Measurements from ENCODE around the gene SLC9A9. TPM values are rescaled to one million over a fixed set of nuclear protein-coding genes. Genes with fewer than 3 reads are reported as not detected.

Gene SLC9A9
- total RNA-seq, 2 experiments from 2014 or later = 13.8 to 16.4 TPM

DNA sequence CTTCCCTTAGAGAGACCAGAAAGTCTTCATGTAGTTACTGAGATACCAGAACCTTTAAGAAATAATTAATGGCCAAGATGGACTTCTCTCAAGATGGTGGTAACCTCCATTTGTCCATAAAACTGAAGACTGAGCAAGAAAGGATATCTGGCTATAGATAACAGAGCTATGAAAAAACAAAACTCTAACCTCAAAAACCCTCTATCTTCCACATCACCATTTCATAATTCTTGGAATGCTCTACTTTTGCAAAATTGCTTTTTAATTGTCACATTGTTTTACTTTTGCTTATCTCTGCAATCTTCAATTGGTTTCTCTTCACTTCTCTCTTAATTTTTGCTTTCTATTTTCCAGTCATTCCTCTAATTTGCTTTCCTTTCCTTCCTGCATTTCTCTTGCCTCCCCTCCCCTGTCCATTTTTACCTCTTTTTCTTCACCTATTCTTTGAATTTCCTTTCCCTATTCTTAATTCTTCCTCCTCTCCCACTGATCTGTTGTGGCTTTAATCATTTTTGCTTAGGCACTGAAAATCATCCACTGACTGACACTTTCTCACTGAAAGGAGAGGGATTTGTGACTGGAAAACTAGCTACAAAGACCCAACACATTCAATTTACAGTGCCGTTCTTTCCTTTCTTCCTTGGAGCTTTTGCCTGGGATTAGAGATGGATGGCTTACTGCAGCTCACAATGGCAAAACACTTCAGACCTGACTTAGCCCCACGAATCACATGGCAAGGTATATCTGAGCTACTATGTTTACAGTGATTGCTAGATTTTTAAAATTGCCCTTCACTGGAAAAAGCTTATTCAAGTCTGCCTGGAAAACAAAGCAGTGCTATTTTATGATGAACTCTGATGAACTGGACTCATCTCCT is 485.9 kb downstream of the SLC9A9 start:
- CTCF ChIA-PET = interaction anchor here (1.1 to 1.6 kb wide), 2 partner anchors 11 to 15 kb away, joined by 3 to 4 read pairs; no protein-coding TSS in a partner anchor
- Mint-ChIP-seq H3K36me3 (ENCODE audit: low read depth) (peaks cover 7% of the 10 kb centered on the region), H3K27ac (no peak overlapping the region), H3K4me1 (peaks cover 24% of the 10 kb centered on the region), H3K27me3 (no peaks in the 10 kb centered on the region), H3K4me3 (no peak overlapping the region), H3K9me3 (peaks cover 6% of the 10 kb centered on the region)
- POLR2A ChIA-PET = no interaction called here
- DNase-seq = no peak

GRCh38 chr3:143361589-143361988 is 486.7 kb downstream of the SLC9A9 start:
- H3K36me3 Mint-ChIP-seq (ENCODE audit: low read depth) = peaks cover 7% of the 10 kb centered on the region
- no peaks in the 10 kb centered on the region for H3K27me3 Mint-ChIP-seq
- no peak overlapping the region for H3K4me3 Mint-ChIP-seq
- H3K4me1 Mint-ChIP-seq = peaks cover 24% of the 10 kb centered on the region
- H3K27ac Mint-ChIP-seq = no peak overlapping the region
- CTCF ChIA-PET = no interaction called here
- no peak for DNase-seq
- POLR2A ChIA-PET = interaction anchor here (0.6 kb wide), 1 partner anchor 188 kb away, joined by 4 read pairs; no protein-coding TSS in a partner anchor
- H3K9me3 Mint-ChIP-seq = peaks cover 6% of the 10 kb centered on the region

DNA sequence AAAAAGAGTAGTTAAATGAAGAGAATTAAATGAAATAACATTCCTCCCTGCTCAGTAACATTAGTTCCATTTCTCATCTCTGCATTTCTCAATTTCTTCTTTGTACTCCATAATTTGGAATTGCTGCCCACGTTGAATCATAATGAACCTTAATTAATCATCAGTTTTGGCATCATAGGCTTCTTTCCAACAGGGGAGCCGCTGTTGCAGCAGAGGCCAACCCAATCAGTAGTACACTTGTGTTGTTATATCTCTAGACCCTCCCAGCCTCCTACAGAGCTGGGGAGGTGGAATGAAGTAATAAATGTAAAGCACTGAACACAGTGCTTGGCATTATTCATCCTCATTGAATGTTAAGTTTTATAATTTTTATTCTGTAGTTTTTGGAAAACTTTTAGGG is 488.0 kb downstream of the SLC9A9 start:
- H3K4me3 Mint-ChIP-seq = no peak overlapping the region
- no peak overlapping the region for H3K27ac Mint-ChIP-seq
- ChIA-PET CTCF (interaction anchor here (1.2 to 1.6 kb wide), 2 partner anchors 11 to 74 kb away, joined by 4 read pairs; no protein-coding TSS in a partner anchor), POLR2A (no interaction called here)
- H3K36me3 Mint-ChIP-seq (ENCODE audit: low read depth) = peaks cover 7% of the 10 kb centered on the region
- peaks cover 24% of the 10 kb centered on the region for H3K4me1 Mint-ChIP-seq
- H3K27me3 Mint-ChIP-seq = no peaks in the 10 kb centered on the region
- peaks cover 6% of the 10 kb centered on the region for H3K9me3 Mint-ChIP-seq
- DNase-seq = no peak

DNA sequence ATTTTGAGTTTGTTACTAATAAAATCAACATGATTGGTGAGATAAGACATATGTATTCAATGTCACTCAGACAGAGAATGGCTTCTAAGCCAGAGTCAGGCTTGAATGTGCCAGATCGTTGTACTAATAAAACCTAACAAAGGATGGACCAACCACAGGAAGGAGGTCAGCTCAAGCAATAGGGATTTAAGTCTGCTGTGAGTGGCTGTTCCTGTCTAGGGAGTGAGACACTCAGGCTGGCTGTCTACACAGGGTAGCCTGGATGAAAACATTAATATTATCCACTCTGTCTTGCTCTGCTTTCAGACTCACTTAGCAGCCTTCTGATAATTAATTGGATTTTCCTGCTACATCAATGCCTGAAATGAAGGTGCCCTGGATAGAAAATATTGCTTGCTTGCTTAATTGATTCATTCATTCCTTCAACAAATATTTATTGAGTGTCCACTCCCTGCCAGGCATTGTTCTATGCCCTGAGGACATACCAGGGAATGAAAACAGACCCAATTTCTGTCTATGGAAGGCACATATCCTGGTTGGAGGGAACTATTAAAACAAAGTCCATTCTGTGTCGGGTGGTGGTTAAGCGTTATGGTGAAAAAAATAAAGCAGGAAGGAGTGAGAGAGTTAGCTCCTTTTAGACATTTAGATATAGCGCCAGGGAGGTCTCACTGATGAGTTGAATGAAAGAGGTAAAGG is 489.3 kb downstream of the SLC9A9 start:
- ChIA-PET POLR2A (no interaction called here), CTCF (interaction anchor here (1.6 kb wide), 1 partner anchor 9 kb away, joined by 4 read pairs; no protein-coding TSS in a partner anchor)
- H3K9me3 Mint-ChIP-seq = peaks cover 6% of the 10 kb centered on the region
- H3K36me3 Mint-ChIP-seq (ENCODE audit: low read depth) = peaks cover 7% of the 10 kb centered on the region
- DNase-seq = no peak
- H3K27me3 Mint-ChIP-seq = no peaks in the 10 kb centered on the region
- H3K4me1 Mint-ChIP-seq = peaks cover 22% of the 10 kb centered on the region
- H3K27ac Mint-ChIP-seq = no peak overlapping the region
- H3K4me3 Mint-ChIP-seq = no peak overlapping the region

GRCh38 chr3:143358155-143358792 is 490.0 kb downstream of the SLC9A9 start:
- ChIA-PET POLR2A (no interaction called here), CTCF (no interaction called here)
- Mint-ChIP-seq H3K27ac (no peak overlapping the region), H3K9me3 (peaks cover 6% of the 10 kb centered on the region), H3K27me3 (no peaks in the 10 kb centered on the region), H3K4me3 (no peak overlapping the region), H3K4me1 (peaks cover 20% of the 10 kb centered on the region), H3K36me3 (ENCODE audit: low read depth) (peaks cover 7% of the 10 kb centered on the region)
- DNase-seq = no peak

- Mint-ChIP-seq H3K9me3 (peaks cover 6% of the 10 kb centered on the region), H3K27me3 (no peaks in the 10 kb centered on the region), H3K4me1 (peaks cover 14% of the 10 kb centered on the region), H3K36me3 (ENCODE audit: low read depth) (peaks cover 5% of the 10 kb centered on the region), H3K4me3 (no peak overlapping the region), H3K27ac (no peak overlapping the region)
- no peak for DNase-seq
- CTCF ChIA-PET = interaction anchor here (1.3 to 1.4 kb wide), 2 partner anchors 9 to 12 kb away, joined by 3 to 4 read pairs; no protein-coding TSS in a partner anchor
- POLR2A ChIA-PET = no interaction called here
Observed at GRCh38 chr3:143357700-143358099, 490.6 kb downstream of the SLC9A9 start.

DNA sequence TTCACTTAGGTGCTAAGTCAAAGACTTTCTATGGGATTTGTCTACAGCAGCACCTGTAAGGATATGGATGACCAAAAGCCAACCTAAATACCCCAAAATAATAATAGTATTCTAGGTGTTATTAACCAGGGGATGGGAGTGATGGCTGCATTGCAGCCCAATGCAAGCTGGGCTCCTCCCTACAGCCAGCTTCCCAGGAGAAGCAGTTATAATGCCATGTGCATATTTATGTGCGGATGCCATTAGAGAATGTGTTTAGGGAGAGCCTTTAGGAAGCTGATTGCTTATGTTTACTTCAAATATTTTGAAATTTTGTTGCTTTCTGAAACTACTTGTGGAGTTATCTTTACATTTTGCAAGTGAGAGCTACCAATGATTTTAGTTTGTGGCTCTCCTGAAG is 491.4 kb downstream of the SLC9A9 start:
- ChIA-PET CTCF (interaction anchor here (1.3 to 1.4 kb wide), 2 partner anchors 8 to 11 kb away, joined by 3 to 4 read pairs; no protein-coding TSS in a partner anchor), POLR2A (no interaction called here)
- no peaks in the 10 kb centered on the region for H3K27me3 Mint-ChIP-seq
- H3K9me3 Mint-ChIP-seq = peaks cover 6% of the 10 kb centered on the region
- no peak overlapping the region for H3K4me3 Mint-ChIP-seq
- H3K36me3 Mint-ChIP-seq (ENCODE audit: low read depth) = no peaks in the 10 kb centered on the region
- peaks cover 6% of the 10 kb centered on the region for H3K4me1 Mint-ChIP-seq
- H3K27ac Mint-ChIP-seq = no peak overlapping the region
- no peak for DNase-seq

DNA sequence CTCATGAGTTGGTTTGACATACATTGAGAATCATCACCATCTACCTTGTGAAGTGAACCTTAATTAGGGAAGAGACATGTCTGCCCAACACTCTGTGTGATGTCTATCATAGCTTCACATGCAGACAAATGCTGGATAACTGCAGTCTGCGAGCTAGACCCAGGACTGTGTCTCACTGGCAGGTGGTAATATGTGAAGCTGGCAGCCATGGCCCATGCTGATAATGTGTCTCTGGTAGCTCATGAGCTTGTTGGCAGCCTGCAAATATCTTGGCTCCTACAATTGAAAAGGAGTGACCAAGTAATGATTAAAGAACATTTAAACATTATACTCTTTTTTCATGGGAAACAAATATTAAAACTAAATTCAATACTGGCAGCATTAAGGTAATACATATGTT is 493.9 kb downstream of the SLC9A9 start:
- Mint-ChIP-seq H3K9me3 (no peaks in the 10 kb centered on the region), H3K27me3 (no peaks in the 10 kb centered on the region), H3K36me3 (ENCODE audit: low read depth) (no peaks in the 10 kb centered on the region), H3K4me1 (peaks cover 8% of the 10 kb centered on the region), H3K27ac (no peak overlapping the region), H3K4me3 (no peak overlapping the region)
- ChIA-PET CTCF (no interaction called here), POLR2A (no interaction called here)
- DNase-seq = no peak

GRCh38 chr3:143352850-143353550 is 495.3 kb downstream of the SLC9A9 start:
- H3K4me3 Mint-ChIP-seq = no peak overlapping the region
- no peaks in the 10 kb centered on the region for H3K36me3 Mint-ChIP-seq (ENCODE audit: low read depth)
- no peaks in the 10 kb centered on the region for H3K9me3 Mint-ChIP-seq
- CTCF ChIA-PET = interaction anchor here (1.0 kb wide), 1 partner anchor 11 kb away, joined by 5 read pairs; no protein-coding TSS in a partner anchor
- H3K27ac Mint-ChIP-seq = no peak overlapping the region
- DNase-seq = no peak
- H3K4me1 Mint-ChIP-seq = peaks cover 21% of the 10 kb centered on the region
- no peaks in the 10 kb centered on the region for H3K27me3 Mint-ChIP-seq
- POLR2A ChIA-PET = no interaction called here

GRCh38 chr3:143351895-143352608 is 496.2 kb downstream of the SLC9A9 start:
- CTCF ChIA-PET = interaction anchor here (1.0 kb wide), 1 partner anchor 11 kb away, joined by 5 read pairs; no protein-coding TSS in a partner anchor
- peaks cover 2% of the 10 kb centered on the region for H3K36me3 Mint-ChIP-seq (ENCODE audit: low read depth)
- H3K27me3 Mint-ChIP-seq = no peaks in the 10 kb centered on the region
- no peak for DNase-seq
- H3K9me3 Mint-ChIP-seq = no peaks in the 10 kb centered on the region
- peaks cover 25% of the 10 kb centered on the region for H3K4me1 Mint-ChIP-seq
- POLR2A ChIA-PET = no interaction called here
- H3K27ac Mint-ChIP-seq = no peak overlapping the region
- no peak overlapping the region for H3K4me3 Mint-ChIP-seq

DNA sequence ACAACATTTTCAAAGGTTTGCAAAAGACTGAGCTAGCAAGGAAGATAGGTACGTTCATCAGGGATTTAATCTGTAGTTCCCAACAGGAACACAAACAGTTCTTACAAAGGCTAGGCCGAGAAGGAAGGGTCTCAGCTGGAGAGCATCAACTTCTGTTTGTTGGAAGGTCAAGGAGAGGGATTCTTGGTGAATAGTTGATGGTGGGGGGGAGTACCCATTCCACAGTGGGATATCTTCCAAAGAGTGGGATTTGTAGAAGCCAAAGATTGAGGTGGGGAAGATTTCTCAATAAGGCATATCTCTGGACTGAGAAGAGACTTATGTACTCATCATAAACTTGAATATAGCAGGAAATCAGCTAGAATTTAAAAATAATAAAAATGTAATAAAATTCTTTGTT is 496.9 kb downstream of the SLC9A9 start:
- no peaks in the 10 kb centered on the region for H3K9me3 Mint-ChIP-seq
- H3K27me3 Mint-ChIP-seq = no peaks in the 10 kb centered on the region
- no peak overlapping the region for H3K4me3 Mint-ChIP-seq
- H3K4me1 Mint-ChIP-seq = peaks cover 27% of the 10 kb centered on the region
- no peak overlapping the region for H3K27ac Mint-ChIP-seq
- H3K36me3 Mint-ChIP-seq (ENCODE audit: low read depth) = peaks cover 3% of the 10 kb centered on the region
- ChIA-PET POLR2A (interaction anchor here (0.6 kb wide), 1 partner anchor 322 kb away, joined by 3 read pairs; no protein-coding TSS in a partner anchor), CTCF (interaction anchor here (1.6 kb wide), 1 partner anchor 12 kb away, joined by 4 read pairs; no protein-coding TSS in a partner anchor)
- no peak for DNase-seq

GRCh38 chr3:143349455-143349854 is 498.8 kb downstream of the SLC9A9 start:
- CTCF ChIA-PET = interaction anchor here (1.2 kb wide), 1 partner anchor 10 kb away, joined by 4 read pairs; no protein-coding TSS in a partner anchor
- Mint-ChIP-seq H3K36me3 (ENCODE audit: low read depth) (peaks cover 3% of the 10 kb centered on the region), H3K27me3 (no peaks in the 10 kb centered on the region), H3K4me1 (peaks cover 34% of the 10 kb centered on the region), H3K9me3 (peaks cover 7% of the 10 kb centered on the region), H3K27ac (no peak overlapping the region), H3K4me3 (no peak overlapping the region)
- no peak for DNase-seq
- POLR2A ChIA-PET = no interaction called here
